Thyroid gland (tissue), 4 donors: ENCODE data around the gene BPNT1.

Experiments
- CTCF ChIP-seq, 6 experiments: fragments of 200-600 bp in 3 of 6; fragments of 450-650 bp in 3 of 6; sonication (generic) in 3 of 6; IDR thresholded peaks; one replicate each; pipeline ENCODE4 v1.5.1; 2016 to 2019; ENCODE audit warnings: antibody characterized with exemption in 6 of 6, mild to moderate bottlenecking in 2 of 6, inconsistent platforms in 1 of 6, moderate library complexity in 1 of 6
- POLR2A ChIP-seq, 2 donors: fragments of 450-650 bp; IDR thresholded peaks; one replicate each; pipeline ENCODE4 v1.6.1; 2017; ENCODE audit warnings: antibody characterized with exemption in 2 of 2, mild to moderate bottlenecking in 2 of 2, moderate library complexity in 1 of 2

GRCh38 chr1:220038640-220039039, 50.9 kb downstream of the BPNT1 start:
- TF ChIP-seq CTCF (IDR thresholded peaks at IDR 0.05) (no peak), POLR2A (IDR thresholded peaks at IDR 0.05) (no peak)
